ENCODE results near the gene STK39.

- TF ChIP-seq GATA2 (IDR thresholded peaks at IDR 0.05; ENCODE audit: low read depth, low read length) = no peak
- TF ChIP-seq GATA3 (IDR thresholded peaks at IDR 0.05; ENCODE audit: low read depth, low read length) = no peak
These were observed 12.8 kb downstream of the STK39 start for GRCh38 chr2:168234407-168235085.

All from SH-SY5Y (cell line).